Measurements from ENCODE around the gene LRWD1. TPM values are rescaled to one million over a fixed set of nuclear protein-coding genes. Genes with fewer than 3 reads are reported as not detected.

Gene LRWD1
- total RNA-seq, 1 experiment from 2014 or later = 18.0 TPM

GRCh38 chr7:102418592-102418991, 46.2 kb upstream of the LRWD1 start:
- no TSS peak for BruUV-seq (replicated peaks)
- Mint-ChIP-seq H3K27ac (ENCODE audit: unreplicated experiment) (no peak overlapping the region), H3K36me3 (ENCODE audit: insufficient read depth, unreplicated experiment) (peaks cover 22% of the 10 kb centered on the region), H3K9me3 (ENCODE audit: low read depth, unreplicated experiment) (no peaks in the 10 kb centered on the region), H3K4me3 (ENCODE audit: low read depth, unreplicated experiment) (no peak overlapping the region), H3K27me3 (ENCODE audit: unreplicated experiment) (no peaks in the 10 kb centered on the region), H3K4me1 (ENCODE audit: low read depth, unreplicated experiment) (no peaks in the 10 kb centered on the region)
- no peak for DNase-seq
- intact Hi-C loops (cut with micrococcal nuclease; ENCODE audit: unreplicated experiment) = no loop called here
- no peak for TF ChIP-seq CTCF (IDR thresholded peaks at IDR 0.05; ENCODE audit: unreplicated experiment)
- CTCF ChIA-PET = no interaction called here

GRCh38 chr7:102421706-102422240, 43.0 kb upstream of the LRWD1 start:
- intact Hi-C loops (cut with micrococcal nuclease; ENCODE audit: unreplicated experiment) = no loop called here
- BruUV-seq (replicated peaks) = no TSS peak
- Mint-ChIP-seq H3K9me3 (ENCODE audit: low read depth, unreplicated experiment) (no peaks in the 10 kb centered on the region), H3K27me3 (ENCODE audit: unreplicated experiment) (no peaks in the 10 kb centered on the region), H3K27ac (ENCODE audit: unreplicated experiment) (no peak overlapping the region), H3K4me1 (ENCODE audit: low read depth, unreplicated experiment) (no peaks in the 10 kb centered on the region), H3K4me3 (ENCODE audit: low read depth, unreplicated experiment) (no peak overlapping the region), H3K36me3 (ENCODE audit: insufficient read depth, unreplicated experiment) (peaks cover 29% of the 10 kb centered on the region)
- DNase-seq = no peak
- CTCF ChIA-PET = interaction anchor here (0.7 kb wide), 1 partner anchor 92 kb away, joined by 3 read pairs; no protein-coding TSS in a partner anchor
- no peak for TF ChIP-seq CTCF (IDR thresholded peaks at IDR 0.05; ENCODE audit: unreplicated experiment)

GRCh38 chr7:102424129-102424551, 40.6 kb upstream of the LRWD1 start:
- H3K27ac Mint-ChIP-seq (ENCODE audit: unreplicated experiment) = no peak overlapping the region
- H3K9me3 Mint-ChIP-seq (ENCODE audit: low read depth, unreplicated experiment) = no peaks in the 10 kb centered on the region

GRCh38 chr7:102424787-102425218, 40.0 kb upstream of the LRWD1 start:
- Mint-ChIP-seq H3K27ac (ENCODE audit: unreplicated experiment) (no peak overlapping the region), H3K36me3 (ENCODE audit: insufficient read depth, unreplicated experiment) (peaks cover 15% of the 10 kb centered on the region), H3K4me1 (ENCODE audit: low read depth, unreplicated experiment) (no peaks in the 10 kb centered on the region), H3K9me3 (ENCODE audit: low read depth, unreplicated experiment) (no peaks in the 10 kb centered on the region), H3K4me3 (ENCODE audit: low read depth, unreplicated experiment) (no peak overlapping the region), H3K27me3 (ENCODE audit: unreplicated experiment) (no peaks in the 10 kb centered on the region)
- BruUV-seq (replicated peaks) = no TSS peak
- CTCF ChIA-PET = no interaction called here
- intact Hi-C loops (cut with micrococcal nuclease; ENCODE audit: unreplicated experiment) = no loop called here
- TF ChIP-seq CTCF (IDR thresholded peaks at IDR 0.05; ENCODE audit: unreplicated experiment) = no peak
- no peak for DNase-seq

More at GRCh38 chr7:102424129-102424551, 40.6 kb upstream of the LRWD1 start:
- Mint-ChIP-seq H3K4me1 (ENCODE audit: low read depth, unreplicated experiment) (no peaks in the 10 kb centered on the region), H3K4me3 (ENCODE audit: low read depth, unreplicated experiment) (no peak overlapping the region), H3K36me3 (ENCODE audit: insufficient read depth, unreplicated experiment) (peaks cover 15% of the 10 kb centered on the region), H3K27me3 (ENCODE audit: unreplicated experiment) (no peaks in the 10 kb centered on the region)
- no peak for TF ChIP-seq CTCF (IDR thresholded peaks at IDR 0.05; ENCODE audit: unreplicated experiment)
- no TSS peak for BruUV-seq (replicated peaks)
- CTCF ChIA-PET = no interaction called here
- intact Hi-C loops (cut with micrococcal nuclease; ENCODE audit: unreplicated experiment) = no loop called here
- no peak for DNase-seq
